Mammary epithelial cell (primary cell): ENCODE data around the gene SCUBE3.

Experiments
- EZH2 ChIP-seq: IDR thresholded peaks from 2 replicates; pipeline ENCODE4 v1.6.1; 2012; ENCODE audit warnings: low read length, inconsistent platforms, borderline replicate concordance
- TF ChIP-seq, protein P1 (sequence below), 2 donors: IDR thresholded peaks in 1 of 2; conservative IDR thresholded peaks in 1 of 2; 2 replicates each; pipeline ENCODE4 v1.5.1; 2011 to 2012; ENCODE audit warnings: inconsistent platforms in 2 of 2, low read length in 2 of 2, mild to moderate bottlenecking in 2 of 2, control low read depth in 1 of 2, low read depth in 1 of 2; ENCODE audit not compliant: insufficient read depth in 1 of 2; ENCODE audit errors: extremely low read depth in 1 of 2

DNA sequence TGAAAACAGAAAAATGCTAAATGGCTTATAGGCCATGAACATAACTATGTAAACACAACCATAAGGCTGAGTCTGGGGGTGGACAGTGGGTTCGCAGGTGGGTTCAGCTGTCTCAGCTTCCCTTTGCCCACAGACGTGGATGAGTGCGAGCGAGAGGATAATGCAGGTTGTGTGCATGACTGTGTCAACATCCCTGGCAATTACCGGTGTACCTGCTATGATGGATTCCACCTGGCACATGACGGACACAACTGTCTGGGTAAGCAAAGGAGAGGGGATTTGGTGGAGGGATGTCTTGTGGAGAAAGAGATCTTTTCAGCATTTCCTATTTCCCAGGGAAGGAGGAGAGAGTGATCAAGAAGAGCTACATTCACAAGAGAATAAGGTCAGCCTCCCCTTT, 14.7 kb downstream of the SCUBE3 start:
- TF ChIP-seq, protein P1, sequence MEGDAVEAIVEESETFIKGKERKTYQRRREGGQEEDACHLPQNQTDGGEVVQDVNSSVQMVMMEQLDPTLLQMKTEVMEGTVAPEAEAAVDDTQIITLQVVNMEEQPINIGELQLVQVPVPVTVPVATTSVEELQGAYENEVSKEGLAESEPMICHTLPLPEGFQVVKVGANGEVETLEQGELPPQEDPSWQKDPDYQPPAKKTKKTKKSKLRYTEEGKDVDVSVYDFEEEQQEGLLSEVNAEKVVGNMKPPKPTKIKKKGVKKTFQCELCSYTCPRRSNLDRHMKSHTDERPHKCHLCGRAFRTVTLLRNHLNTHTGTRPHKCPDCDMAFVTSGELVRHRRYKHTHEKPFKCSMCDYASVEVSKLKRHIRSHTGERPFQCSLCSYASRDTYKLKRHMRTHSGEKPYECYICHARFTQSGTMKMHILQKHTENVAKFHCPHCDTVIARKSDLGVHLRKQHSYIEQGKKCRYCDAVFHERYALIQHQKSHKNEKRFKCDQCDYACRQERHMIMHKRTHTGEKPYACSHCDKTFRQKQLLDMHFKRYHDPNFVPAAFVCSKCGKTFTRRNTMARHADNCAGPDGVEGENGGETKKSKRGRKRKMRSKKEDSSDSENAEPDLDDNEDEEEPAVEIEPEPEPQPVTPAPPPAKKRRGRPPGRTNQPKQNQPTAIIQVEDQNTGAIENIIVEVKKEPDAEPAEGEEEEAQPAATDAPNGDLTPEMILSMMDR (conservative IDR thresholded peaks at IDR 0.05 in 1 of 2, IDR thresholded peaks at IDR 0.05 in 1 of 2; ENCODE audit: extremely low read depth in 1 of 2, insufficient read depth in 1 of 2, low read depth in 1 of 2, low read length in 2 of 2) = no peak
- no peak for TF ChIP-seq EZH2
